ENCODE results near the gene LIPT2.

LIPT2 gene

DNA sequence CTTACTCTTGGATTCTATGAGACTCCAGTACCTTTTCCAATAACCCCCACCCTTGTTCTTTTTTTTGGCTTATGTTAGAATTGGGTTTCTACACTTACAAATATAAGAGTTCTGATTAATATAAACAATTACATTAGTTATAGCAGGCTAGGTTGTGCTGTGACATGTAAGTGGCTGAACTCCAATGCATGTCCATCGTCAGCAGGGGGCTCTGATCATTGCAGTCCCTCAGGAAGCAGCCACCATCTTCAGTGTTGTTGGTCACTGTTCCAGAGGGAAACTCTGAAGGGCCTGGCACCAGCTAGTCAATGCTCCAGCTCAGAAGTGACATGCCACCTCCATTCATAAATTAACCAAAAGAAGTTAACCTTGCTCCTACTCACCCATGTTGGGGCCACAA is 5.6 kb downstream of the LIPT2 start:
- no peak overlapping the region for H3K9ac ChIP-seq (ENCODE audit: insufficient read length)
- no peaks in the 10 kb centered on the region for H3K36me3 ChIP-seq (ENCODE audit: insufficient read depth, low read length)
- H3K9me3 ChIP-seq (ENCODE audit: low read depth, low read length) = no peaks in the 10 kb centered on the region
- TF ChIP-seq POLR2AphosphoS5 (IDR thresholded peaks at IDR 0.05; ENCODE audit: borderline replicate concordance, low read depth, low read length) = no peak
- no peak for TF ChIP-seq EZH2 (IDR thresholded peaks at IDR 0.05)
- TF ChIP-seq FOXP2 (optimal IDR thresholded peaks at IDR 0.05; ENCODE audit: control extremely low read depth, extremely low read length, insufficient read depth) = no peak
- no peak overlapping the region for H3K27ac ChIP-seq
- H3K4me3 ChIP-seq = no peak overlapping the region
- no peak for DNase-seq (ENCODE audit: low read depth, low spot score)

- no peak overlapping the region for H3K27ac ChIP-seq
- DNase-seq (ENCODE audit: low read depth, low spot score) = no peak
- no peaks in the 10 kb centered on the region for H3K36me3 ChIP-seq (ENCODE audit: insufficient read depth, low read length)
- H3K4me3 ChIP-seq = no peak overlapping the region
- no peak for TF ChIP-seq FOXP2 (optimal IDR thresholded peaks at IDR 0.05; ENCODE audit: control extremely low read depth, extremely low read length, insufficient read depth)
- no peaks in the 10 kb centered on the region for H3K9me3 ChIP-seq (ENCODE audit: low read depth, low read length)
- H3K9ac ChIP-seq (ENCODE audit: insufficient read length) = no peak overlapping the region
Measured at GRCh38 chr11:74485868-74486267, 7.7 kb downstream of the LIPT2 start.

DNA sequence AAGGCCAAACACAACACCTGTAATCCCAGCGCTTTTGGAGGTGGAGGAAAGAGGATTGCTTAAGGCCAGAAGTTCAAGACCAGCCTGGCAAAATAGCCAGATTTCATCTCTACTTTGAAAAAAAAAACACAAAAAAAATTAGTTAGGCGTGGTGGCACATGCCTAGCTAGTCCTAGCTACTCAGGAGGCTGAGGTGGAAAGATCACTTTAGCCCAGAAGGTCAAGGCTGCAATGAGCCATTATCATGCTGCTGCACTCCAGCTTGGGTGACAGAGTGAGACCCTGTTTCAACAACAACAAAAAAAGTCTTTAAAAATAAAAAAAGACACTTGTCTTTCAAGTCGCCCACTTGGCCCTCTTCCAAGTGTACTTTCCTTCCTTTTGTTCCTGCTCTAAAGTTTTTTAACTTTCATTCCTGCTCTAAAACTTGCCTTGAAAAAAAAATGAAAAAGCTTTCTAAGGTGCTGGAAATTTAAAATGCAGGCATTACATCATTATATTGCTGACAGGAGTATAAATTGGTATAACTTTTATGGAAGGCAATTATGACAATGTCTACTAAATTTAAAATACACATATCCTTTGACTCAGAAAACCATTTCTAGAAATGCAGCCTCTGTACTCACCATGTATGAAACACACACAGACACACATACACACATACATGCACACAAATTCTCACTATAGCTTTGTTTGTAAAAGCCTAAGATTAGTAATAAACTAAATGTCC is 12.7 kb downstream of the LIPT2 start:
- Histone ChIP-seq H3K27ac (no peak overlapping the region), H3K9me3 (ENCODE audit: low read depth, low read length) (no peaks in the 10 kb centered on the region), H3K4me3 (no peak overlapping the region), H3K36me3 (ENCODE audit: insufficient read depth, low read length) (no peaks in the 10 kb centered on the region), H3K9ac (ENCODE audit: insufficient read length) (no peak overlapping the region)
- DNase-seq (ENCODE audit: low read depth, low spot score) = no peak
- TF ChIP-seq POLR2AphosphoS5 (IDR thresholded peaks at IDR 0.05; ENCODE audit: borderline replicate concordance, low read depth, low read length) = no peak
- no peak for TF ChIP-seq EZH2 (IDR thresholded peaks at IDR 0.05)

DNA sequence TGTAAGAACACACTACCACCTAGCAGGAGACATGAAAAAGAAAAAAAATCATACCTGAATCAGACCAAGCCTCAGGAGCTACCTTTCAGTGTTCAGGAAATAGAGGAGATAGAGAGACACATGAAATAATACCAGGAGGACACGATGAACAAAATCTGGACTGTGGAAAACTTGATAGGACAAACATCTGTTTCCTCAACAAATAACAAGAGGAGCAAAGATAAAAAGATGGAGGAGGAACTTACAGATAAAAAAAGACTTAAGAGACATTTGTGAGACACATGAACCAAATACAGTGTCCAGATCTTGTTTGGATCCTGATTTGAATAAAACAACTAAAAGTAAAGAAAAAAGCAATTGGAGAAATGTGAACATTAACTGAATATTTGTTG is 13.8 kb downstream of the LIPT2 start:
- H3K9ac ChIP-seq (ENCODE audit: insufficient read length) = no peak overlapping the region
- no peaks in the 10 kb centered on the region for H3K9me3 ChIP-seq (ENCODE audit: low read depth, low read length)
- no peak overlapping the region for H3K4me3 ChIP-seq
- no peak for DNase-seq (ENCODE audit: low read depth, low spot score)
- TF ChIP-seq FOXP2 (optimal IDR thresholded peaks at IDR 0.05; ENCODE audit: control extremely low read depth, extremely low read length, insufficient read depth) (no peak), EZH2 (IDR thresholded peaks at IDR 0.05) (no peak), POLR2AphosphoS5 (IDR thresholded peaks at IDR 0.05; ENCODE audit: borderline replicate concordance, low read depth, low read length) (no peak)
- H3K27ac ChIP-seq = peak overlapping the region; percentile 27; the same call in 1 of the 2 replicates
- H3K36me3 ChIP-seq (ENCODE audit: insufficient read depth, low read length) = no peaks in the 10 kb centered on the region

GRCh38 chr11:74478877-74479731 is 14.4 kb downstream of the LIPT2 start:
- H3K36me3 ChIP-seq (ENCODE audit: insufficient read depth, low read length) = no peaks in the 10 kb centered on the region
- no peak for DNase-seq (ENCODE audit: low read depth, low spot score)
- TF ChIP-seq EZH2 (IDR thresholded peaks at IDR 0.05) (no peak), FOXP2 (optimal IDR thresholded peaks at IDR 0.05; ENCODE audit: control extremely low read depth, extremely low read length, insufficient read depth) (no peak), POLR2AphosphoS5 (IDR thresholded peaks at IDR 0.05; ENCODE audit: borderline replicate concordance, low read depth, low read length) (no peak)
- no peak overlapping the region for H3K9ac ChIP-seq (ENCODE audit: insufficient read length)
- H3K9me3 ChIP-seq (ENCODE audit: low read depth, low read length) = no peaks in the 10 kb centered on the region
- peak overlapping the region; percentile 27; the same call in 1 of the 2 replicates for H3K27ac ChIP-seq
- no peak overlapping the region for H3K4me3 ChIP-seq

- TF ChIP-seq POLR2AphosphoS5 (IDR thresholded peaks at IDR 0.05; ENCODE audit: borderline replicate concordance, low read depth, low read length) (no peak), FOXP2 (optimal IDR thresholded peaks at IDR 0.05; ENCODE audit: control extremely low read depth, extremely low read length, insufficient read depth) (no peak), EZH2 (IDR thresholded peaks at IDR 0.05) (no peak)
Measured at GRCh38 chr11:74476536-74476935, 17.0 kb downstream of the LIPT2 start.

GRCh38 chr11:74474316-74474715 is 19.2 kb downstream of the LIPT2 start:
- DNase-seq (ENCODE audit: low read depth, low spot score) = no peak
- TF ChIP-seq EZH2 (IDR thresholded peaks at IDR 0.05) (no peak), FOXP2 (optimal IDR thresholded peaks at IDR 0.05; ENCODE audit: control extremely low read depth, extremely low read length, insufficient read depth) (no peak), POLR2AphosphoS5 (IDR thresholded peaks at IDR 0.05; ENCODE audit: borderline replicate concordance, low read depth, low read length) (no peak)
- no peak overlapping the region for H3K4me3 ChIP-seq
- H3K27ac ChIP-seq = no peak overlapping the region
- no peaks in the 10 kb centered on the region for H3K9me3 ChIP-seq (ENCODE audit: low read depth, low read length)
- no peaks in the 10 kb centered on the region for H3K36me3 ChIP-seq (ENCODE audit: insufficient read depth, low read length)
- no peak overlapping the region for H3K9ac ChIP-seq (ENCODE audit: insufficient read length)

More at GRCh38 chr11:74476536-74476935, 17.0 kb downstream of the LIPT2 start:
- Histone ChIP-seq H3K27ac (no peak overlapping the region), H3K9ac (ENCODE audit: insufficient read length) (no peak overlapping the region), H3K4me3 (no peak overlapping the region), H3K9me3 (ENCODE audit: low read depth, low read length) (no peaks in the 10 kb centered on the region), H3K36me3 (ENCODE audit: insufficient read depth, low read length) (no peaks in the 10 kb centered on the region)
- no peak for DNase-seq (ENCODE audit: low read depth, low spot score)

DNA sequence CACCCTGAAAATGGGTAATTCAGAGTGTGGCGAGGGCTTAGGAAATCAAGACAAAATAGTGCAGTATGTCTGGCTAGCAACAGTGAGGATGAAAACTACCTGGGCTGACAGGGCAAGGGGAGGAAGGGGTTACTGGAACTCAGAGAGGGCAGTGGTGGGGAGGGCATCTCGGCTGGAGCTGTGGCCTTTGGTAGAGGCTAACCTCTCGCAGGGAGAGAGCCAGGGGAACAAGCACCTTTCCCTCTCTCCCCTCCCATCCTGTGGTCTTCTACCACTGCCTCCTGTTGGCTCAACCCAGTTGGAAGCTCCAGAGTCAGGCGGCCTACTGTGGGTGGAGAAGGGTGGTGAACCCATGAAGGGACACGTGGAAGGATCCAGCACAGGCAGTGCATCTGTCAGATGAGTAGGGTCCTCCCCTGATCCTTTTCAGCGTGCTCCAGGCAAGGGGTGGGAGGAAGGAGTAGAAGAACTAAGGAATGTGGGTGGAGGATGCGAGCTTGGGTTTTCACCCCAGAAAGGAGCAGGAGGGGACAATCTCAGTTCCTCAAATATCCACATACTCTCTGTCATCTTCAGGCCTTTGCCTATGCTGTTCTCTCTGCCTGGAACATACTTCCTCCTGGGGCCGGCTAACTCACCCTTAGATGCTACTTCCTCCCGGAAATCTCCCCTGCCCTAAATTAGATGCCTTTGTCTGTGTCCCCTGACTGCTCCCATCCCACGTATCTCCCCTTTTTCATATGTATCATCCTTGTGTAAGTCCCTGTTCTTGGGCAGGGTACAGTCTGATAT is 19.9 kb downstream of the LIPT2 start:
- Histone ChIP-seq H3K9me3 (ENCODE audit: low read depth, low read length) (no peaks in the 10 kb centered on the region), H3K9ac (ENCODE audit: insufficient read length) (no peak overlapping the region), H3K36me3 (ENCODE audit: insufficient read depth, low read length) (no peaks in the 10 kb centered on the region), H3K4me3 (no peak overlapping the region), H3K27ac (no peak overlapping the region)
- no peak for TF ChIP-seq POLR2AphosphoS5 (IDR thresholded peaks at IDR 0.05; ENCODE audit: borderline replicate concordance, low read depth, low read length)
- TF ChIP-seq FOXP2 (optimal IDR thresholded peaks at IDR 0.05; ENCODE audit: control extremely low read depth, extremely low read length, insufficient read depth) = no peak
- no peak for TF ChIP-seq EZH2 (IDR thresholded peaks at IDR 0.05)
- no peak for DNase-seq (ENCODE audit: low read depth, low spot score)
